Esophagus (tissue), 2 donors: ENCODE data around the gene PTPRD. TPM values are rescaled to one million over a fixed set of nuclear protein-coding genes. Genes with fewer than 3 reads are reported as not detected.
"Not testable (repeated sequence)": the region's sequence is repeated elsewhere in the genome, so short reads cannot be mapped to it uniquely, and the experiment has no call there.

ENCODE experiments used
- H3K27ac ChIP-seq, 2 donors: one replicate each; pipeline ENCODE4 v1.5.1; 2013; ENCODE audit warnings: low read depth in 2 of 2, mild to moderate bottlenecking in 2 of 2, inconsistent platforms in 1 of 2, low read length in 1 of 2, moderate library complexity in 1 of 2
- H3K27me3 ChIP-seq, 2 donors: one replicate each; pipeline ENCODE4 v1.6.1; 2013; ENCODE audit warnings: low read length in 2 of 2, control low read depth in 1 of 2, mild to moderate bottlenecking in 1 of 2; ENCODE audit not compliant: insufficient read depth in 2 of 2, control insufficient read depth in 1 of 2
- H3K36me3 ChIP-seq, 2 donors: one replicate each; pipeline ENCODE4 v1.6.1; 2013; ENCODE audit warnings: low read length in 1 of 2; ENCODE audit not compliant: control insufficient read depth in 2 of 2, insufficient read depth in 2 of 2
- H3K4me1 ChIP-seq, 2 donors: one replicate each; pipeline ENCODE4 v1.6.1; 2013; ENCODE audit warnings: low read length in 1 of 2; ENCODE audit not compliant: control insufficient read depth in 2 of 2, insufficient read depth in 2 of 2
- H3K4me3 ChIP-seq, 2 donors: one replicate each; pipeline ENCODE4 v1.5.1; 2013; ENCODE audit warnings: low read length in 2 of 2, mild to moderate bottlenecking in 2 of 2, low read depth in 1 of 2, moderate library complexity in 1 of 2
- H3K9me3 ChIP-seq, 2 donors: one replicate each; pipeline ENCODE4 v1.6.1; 2013; ENCODE audit warnings: mild to moderate bottlenecking in 2 of 2, low read depth in 1 of 2, low read length in 1 of 2, moderate library complexity in 1 of 2; ENCODE audit not compliant: control insufficient read depth in 2 of 2, insufficient read depth in 1 of 2
- WGBS, 2 donors: extraction: QIAGEN DNeasy Blood & Tissue Kit; methylation state at CpG; one replicate each; pipeline ENCODE4 v1.1.7; 2013; 5-methylcytosine and 5-hydroxymethylcytosine counted together
- polyA plus RNA-seq, 2 donors: library from polyadenylated mRNA; stranded (reverse); fragments of 200-250 nt; gene quantifications; one replicate each; pipeline ENCODE4 v1.2.3, GENCODE V29; 2013
- donor health status: healthy with polysubstance abuse.
- donor health status: Bipolar disorder and iron deficiency.

Gene PTPRD
- polyA plus RNA-seq, 2 donors = 0.53 to 0.60 TPM

- no peaks in the 10 kb centered on the region for H3K4me1 ChIP-seq
- H3K9me3 ChIP-seq = peaks cover 0 to 4% of the 10 kb centered on the region in 2 donors
- H3K27ac ChIP-seq = no peak overlapping the region
- H3K4me3 ChIP-seq = no peak overlapping the region
- H3K36me3 ChIP-seq = no peaks in the 10 kb centered on the region
- H3K27me3 ChIP-seq = no peaks in the 10 kb centered on the region
These were observed 1275.7 kb downstream of the PTPRD start for GRCh38 chr9:9337129-9337528.

DNA sequence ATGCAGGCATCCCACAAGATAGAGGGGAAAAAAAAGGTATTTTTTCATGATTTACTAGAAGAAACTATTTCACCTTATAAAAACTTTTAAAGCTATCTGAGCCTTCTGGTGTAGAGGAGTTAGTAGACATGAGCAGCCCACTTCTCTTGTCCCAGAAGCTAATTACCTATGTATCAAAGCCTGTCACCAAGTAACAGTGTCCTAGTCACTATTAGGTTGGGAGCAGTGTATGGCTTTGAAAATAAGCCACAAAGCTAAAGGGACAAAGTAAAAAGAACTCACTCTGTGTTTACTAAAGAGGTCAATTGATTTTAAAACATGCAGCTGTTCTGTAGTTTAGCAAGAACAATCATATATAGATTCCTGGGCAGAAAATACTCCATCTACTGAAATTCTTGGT lies 1286.1 kb downstream of the PTPRD start:
- no peaks in the 10 kb centered on the region for H3K4me1 ChIP-seq

GRCh38 chr9:9319007-9319406 lies 1293.8 kb downstream of the PTPRD start:
- Histone ChIP-seq H3K4me3 (no peak overlapping the region), H3K27me3 (no peaks in the 10 kb centered on the region), H3K4me1 (no peaks in the 10 kb centered on the region), H3K9me3 (no peaks in the 10 kb centered on the region), H3K36me3 (no peaks in the 10 kb centered on the region), H3K27ac (no peak overlapping the region)
- 12 to 13% methylated on average over 2 of the region's 2 CpGs for WGBS, 2 donors

More for the DNA sequence above, 1286.1 kb downstream of the PTPRD start:
- Histone ChIP-seq H3K4me3 (no peak overlapping the region), H3K9me3 (no peaks in the 10 kb centered on the region), H3K36me3 (no peaks in the 10 kb centered on the region), H3K27me3 (no peaks in the 10 kb centered on the region), H3K27ac (no peak overlapping the region)

DNA sequence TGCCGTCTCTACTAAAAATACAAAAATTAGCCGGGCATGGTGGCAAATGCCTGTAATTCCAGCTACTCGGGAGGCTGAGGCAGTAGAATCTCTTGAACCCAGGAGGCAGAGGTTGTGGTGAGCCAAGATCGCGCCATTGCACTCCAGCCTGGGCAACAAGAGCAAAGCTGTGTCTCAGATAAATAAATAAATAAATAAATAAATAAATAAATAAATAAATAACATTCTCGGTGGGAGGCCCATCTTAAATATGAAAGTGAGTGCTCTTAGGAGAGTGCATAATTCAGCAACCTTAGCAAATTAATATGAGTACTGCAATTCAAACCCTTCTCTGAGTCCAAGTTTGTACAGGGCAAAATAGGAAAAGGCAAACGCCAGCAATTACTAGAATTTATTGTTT lies 1302.1 kb downstream of the PTPRD start:
- WGBS, 2 donors = 85 to 87% methylated on average over 7 of the region's 7 CpGs
- not testable (repeated sequence) for H3K27ac ChIP-seq, H3K4me3 ChIP-seq, H3K9me3 ChIP-seq, H3K36me3 ChIP-seq, H3K27me3 ChIP-seq, H3K4me1 ChIP-seq

DNA sequence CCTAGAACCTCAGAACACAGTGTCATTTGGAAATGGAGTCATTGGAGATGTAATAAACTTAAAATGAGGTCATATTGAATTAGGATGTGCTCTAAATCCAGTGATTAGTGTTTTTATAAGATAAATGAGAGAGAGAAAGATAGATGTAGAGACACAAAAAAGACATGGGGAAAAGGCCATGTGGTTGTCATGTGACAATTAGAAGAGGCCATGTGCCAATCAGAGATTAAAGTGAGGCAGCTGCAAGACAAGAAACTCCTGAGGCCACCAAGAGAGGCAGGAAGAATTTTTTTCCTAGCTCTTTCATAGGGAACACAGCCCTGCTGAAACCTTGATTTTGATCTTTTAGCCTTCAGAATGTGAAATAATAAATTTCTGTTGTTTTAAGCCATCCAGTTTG lies 1307.2 kb downstream of the PTPRD start:
- no peaks in the 10 kb centered on the region for H3K27me3 ChIP-seq
- no peaks in the 10 kb centered on the region for H3K4me1 ChIP-seq
- H3K27ac ChIP-seq = no peak overlapping the region
- no peak overlapping the region for H3K4me3 ChIP-seq
- no peaks in the 10 kb centered on the region for H3K9me3 ChIP-seq
- no peaks in the 10 kb centered on the region for H3K36me3 ChIP-seq

DNA sequence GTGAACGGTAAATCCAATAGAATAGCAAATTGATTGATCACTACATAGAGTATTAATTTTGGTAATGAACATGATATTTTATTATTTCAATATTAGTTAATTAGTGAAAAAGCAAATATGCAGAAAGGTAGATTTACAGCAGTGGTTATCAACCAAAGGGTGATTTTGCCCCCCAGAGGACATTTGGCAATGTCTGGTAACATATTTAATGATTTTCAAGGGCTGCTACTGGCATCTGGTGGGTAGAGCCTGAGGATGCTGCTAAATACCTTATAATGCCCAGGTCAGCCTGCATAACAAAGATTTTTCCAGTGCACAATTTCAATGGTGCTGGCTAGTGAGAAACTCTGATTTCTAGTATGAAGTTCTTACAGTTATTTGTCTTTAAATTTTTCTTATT lies 1313.7 kb downstream of the PTPRD start:
- Histone ChIP-seq H3K9me3 (no peaks in the 10 kb centered on the region), H3K36me3 (no peaks in the 10 kb centered on the region), H3K27me3 (no peaks in the 10 kb centered on the region), H3K27ac (no peak overlapping the region), H3K4me1 (no peaks in the 10 kb centered on the region), H3K4me3 (no peak overlapping the region)
- 75 to 84% methylated on average over 1 of the region's 1 CpG for WGBS, 2 donors

DNA sequence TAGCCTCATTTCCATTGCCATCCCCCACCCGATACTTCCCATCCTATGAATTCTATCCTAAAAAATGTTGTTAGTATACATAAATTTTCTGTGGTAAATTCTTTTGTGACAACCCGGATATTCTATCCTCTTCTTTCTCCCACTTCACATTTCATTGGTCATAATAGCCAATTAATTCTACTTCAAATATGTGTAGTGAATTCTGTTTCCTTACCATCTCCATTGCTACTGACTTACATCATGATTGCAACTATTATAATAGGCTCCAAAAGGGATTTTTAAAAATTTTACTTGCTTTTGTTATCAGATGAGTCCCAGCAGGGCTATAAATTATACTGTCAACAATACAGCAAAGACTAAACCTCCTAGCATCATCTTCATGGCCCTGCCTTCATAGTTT lies 1326.8 kb downstream of the PTPRD start:
- Histone ChIP-seq H3K36me3 (no peaks in the 10 kb centered on the region), H3K4me3 (no peak overlapping the region), H3K4me1 (no peaks in the 10 kb centered on the region), H3K27ac (no peak overlapping the region), H3K27me3 (no peaks in the 10 kb centered on the region), H3K9me3 (no peaks in the 10 kb centered on the region)
- 88 to 92% methylated on average over 2 of the region's 2 CpGs for WGBS, 2 donors

DNA sequence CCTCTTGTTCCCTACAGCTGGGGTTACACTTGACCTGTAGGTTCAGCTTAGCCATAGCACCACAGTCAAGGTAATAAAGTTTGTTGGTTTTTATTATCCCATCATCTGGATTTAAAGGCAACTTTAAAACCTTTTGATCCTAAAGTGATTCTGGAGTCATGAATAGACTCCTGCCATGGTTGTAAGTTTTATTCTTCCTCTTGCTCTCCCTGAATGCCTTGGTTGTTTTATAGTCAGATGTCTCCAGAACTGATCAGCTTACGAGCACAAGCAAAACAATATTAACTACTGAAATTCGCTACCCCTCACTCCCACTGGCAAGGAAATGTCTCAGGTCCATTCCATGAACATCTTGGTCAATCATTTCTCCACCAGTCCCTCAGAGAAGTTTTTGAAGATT lies 1328.6 kb downstream of the PTPRD start:
- no peak overlapping the region for H3K27ac ChIP-seq
- no peaks in the 10 kb centered on the region for H3K27me3 ChIP-seq
- no peaks in the 10 kb centered on the region for H3K36me3 ChIP-seq
- no peaks in the 10 kb centered on the region for H3K4me1 ChIP-seq
- no peaks in the 10 kb centered on the region for H3K9me3 ChIP-seq
- WGBS, 2 donors = 68% methylated on average over 2 of the region's 2 CpGs
- no peak overlapping the region for H3K4me3 ChIP-seq

DNA sequence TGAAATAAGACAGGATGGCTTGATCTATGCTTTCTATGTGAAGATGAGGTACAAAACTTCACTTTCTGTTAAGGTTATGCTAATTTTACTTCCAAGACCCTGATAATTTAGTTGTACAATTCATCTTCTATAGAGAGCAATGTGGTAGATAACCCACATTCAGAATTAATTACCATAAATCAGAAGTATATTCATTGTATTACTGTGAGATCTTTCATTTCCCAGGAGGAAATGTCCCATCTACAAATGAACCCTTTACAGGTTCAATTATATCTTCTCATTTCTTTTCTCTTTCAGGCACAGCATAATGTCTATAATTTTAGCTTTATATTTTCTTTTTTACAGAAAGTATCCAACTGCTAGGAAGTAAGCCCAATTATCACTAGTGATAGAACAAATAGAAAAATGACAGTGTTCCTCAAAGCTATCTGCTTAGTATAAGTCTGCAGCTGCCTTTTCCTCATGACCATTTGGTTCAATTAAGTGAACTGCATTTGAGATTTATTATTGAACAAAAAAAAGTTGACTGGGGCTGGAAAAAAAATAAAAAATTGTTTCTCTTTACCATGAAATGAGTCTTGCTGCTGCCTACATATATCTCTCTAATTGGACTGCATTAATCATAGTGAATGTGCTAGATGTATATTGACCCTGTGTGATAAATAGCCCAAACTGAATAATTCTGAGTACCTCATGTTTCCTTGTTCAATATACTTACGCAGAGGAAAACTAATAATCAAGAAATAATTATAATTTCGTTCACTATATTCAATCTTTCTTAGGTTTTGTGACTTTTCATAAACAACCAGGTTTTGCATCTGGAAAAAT lies 1329.4 kb downstream of the PTPRD start:
- no peak overlapping the region for H3K27ac ChIP-seq
- H3K36me3 ChIP-seq = no peaks in the 10 kb centered on the region
- no peak overlapping the region for H3K4me3 ChIP-seq
- H3K9me3 ChIP-seq = no peaks in the 10 kb centered on the region
- H3K27me3 ChIP-seq = no peaks in the 10 kb centered on the region
- H3K4me1 ChIP-seq = no peaks in the 10 kb centered on the region
- 74 to 75% methylated on average over 2 of the region's 2 CpGs for WGBS, 2 donors

GRCh38 chr9:9275601-9276000 lies 1337.2 kb downstream of the PTPRD start:
- no peaks in the 10 kb centered on the region for H3K27me3 ChIP-seq
- no peak overlapping the region for H3K27ac ChIP-seq
- WGBS, 2 donors = 68 to 70% methylated on average over 4 of the region's 4 CpGs
- H3K9me3 ChIP-seq = no peaks in the 10 kb centered on the region
- no peak overlapping the region for H3K4me3 ChIP-seq
- no peaks in the 10 kb centered on the region for H3K36me3 ChIP-seq
- H3K4me1 ChIP-seq = no peaks in the 10 kb centered on the region
